ENCODE data around the gene IGFL1. TPM values are rescaled to one million over a fixed set of nuclear protein-coding genes. Genes with fewer than 3 reads are reported as not detected.
"Not testable (repeated sequence)": the region's sequence is repeated elsewhere in the genome, so short reads cannot be mapped to it uniquely, and the experiment has no call there.

Gene IGFL1
- total RNA-seq, 1 donor from 2014 or later = not detected

DNA sequence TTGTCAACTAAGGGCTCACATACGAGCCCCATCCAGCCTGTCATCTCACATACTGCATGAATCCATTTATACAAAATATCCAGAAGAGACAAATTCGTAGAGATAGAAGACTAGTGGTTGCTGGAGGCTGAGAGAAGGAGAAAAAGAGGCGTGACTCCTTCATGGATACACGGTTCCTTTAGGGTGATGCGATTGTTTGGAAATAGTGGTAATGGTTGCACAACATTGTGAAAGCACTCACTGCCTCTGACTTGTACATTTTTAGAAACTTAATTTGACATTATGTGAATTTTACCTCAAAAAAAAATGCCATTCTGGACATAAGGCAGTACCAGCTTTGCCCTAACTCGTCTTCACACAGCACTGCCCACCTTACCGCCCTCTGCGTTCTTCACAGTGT is 27.3 kb downstream of the IGFL1 start:
- peaks cover 8% of the 10 kb centered on the region for H3K27me3 Mint-ChIP-seq
- TF ChIP-seq, protein P1, sequence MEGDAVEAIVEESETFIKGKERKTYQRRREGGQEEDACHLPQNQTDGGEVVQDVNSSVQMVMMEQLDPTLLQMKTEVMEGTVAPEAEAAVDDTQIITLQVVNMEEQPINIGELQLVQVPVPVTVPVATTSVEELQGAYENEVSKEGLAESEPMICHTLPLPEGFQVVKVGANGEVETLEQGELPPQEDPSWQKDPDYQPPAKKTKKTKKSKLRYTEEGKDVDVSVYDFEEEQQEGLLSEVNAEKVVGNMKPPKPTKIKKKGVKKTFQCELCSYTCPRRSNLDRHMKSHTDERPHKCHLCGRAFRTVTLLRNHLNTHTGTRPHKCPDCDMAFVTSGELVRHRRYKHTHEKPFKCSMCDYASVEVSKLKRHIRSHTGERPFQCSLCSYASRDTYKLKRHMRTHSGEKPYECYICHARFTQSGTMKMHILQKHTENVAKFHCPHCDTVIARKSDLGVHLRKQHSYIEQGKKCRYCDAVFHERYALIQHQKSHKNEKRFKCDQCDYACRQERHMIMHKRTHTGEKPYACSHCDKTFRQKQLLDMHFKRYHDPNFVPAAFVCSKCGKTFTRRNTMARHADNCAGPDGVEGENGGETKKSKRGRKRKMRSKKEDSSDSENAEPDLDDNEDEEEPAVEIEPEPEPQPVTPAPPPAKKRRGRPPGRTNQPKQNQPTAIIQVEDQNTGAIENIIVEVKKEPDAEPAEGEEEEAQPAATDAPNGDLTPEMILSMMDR (IDR thresholded peaks at IDR 0.05; ENCODE audit: unreplicated experiment) = no peak
- no peak for DNase-seq (ENCODE audit: low spot score, unreplicated experiment)
- H3K36me3 Mint-ChIP-seq (ENCODE audit: insufficient read depth) = no peaks in the 10 kb centered on the region
- no peaks in the 10 kb centered on the region for H3K9me3 Mint-ChIP-seq (ENCODE audit: low read depth)
- no peak overlapping the region for H3K27ac Mint-ChIP-seq
- peaks cover 3% of the 10 kb centered on the region for H3K4me1 Mint-ChIP-seq (ENCODE audit: low read depth)
- no peak overlapping the region for H3K4me3 Mint-ChIP-seq (ENCODE audit: low read depth)

DNA sequence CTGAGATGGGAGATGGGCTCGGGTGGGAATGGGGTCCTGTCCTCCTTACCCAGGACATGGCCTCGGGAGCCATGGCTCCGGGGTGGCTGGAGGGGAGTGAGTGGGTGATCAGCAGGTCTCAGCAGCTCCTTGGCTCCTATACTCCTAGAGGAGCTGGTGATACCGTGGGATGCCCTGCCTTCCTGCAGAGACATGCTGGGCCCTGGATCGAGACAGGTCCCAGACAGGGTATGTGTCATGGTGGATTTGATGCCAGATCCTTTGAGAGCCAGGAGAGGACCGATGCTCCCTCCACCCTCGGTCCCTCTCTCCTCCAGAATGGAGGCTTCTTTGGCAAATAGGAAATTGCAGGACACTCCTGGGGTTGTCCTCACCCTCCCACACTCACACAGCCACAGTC is 32.0 kb downstream of the IGFL1 start:
- not testable (repeated sequence) for H3K27me3 Mint-ChIP-seq; H3K9me3 Mint-ChIP-seq (ENCODE audit: low read depth); H3K27ac Mint-ChIP-seq; H3K4me1 Mint-ChIP-seq (ENCODE audit: low read depth); DNase-seq (ENCODE audit: low spot score, unreplicated experiment); H3K4me3 Mint-ChIP-seq (ENCODE audit: low read depth); H3K36me3 Mint-ChIP-seq (ENCODE audit: insufficient read depth)

DNA sequence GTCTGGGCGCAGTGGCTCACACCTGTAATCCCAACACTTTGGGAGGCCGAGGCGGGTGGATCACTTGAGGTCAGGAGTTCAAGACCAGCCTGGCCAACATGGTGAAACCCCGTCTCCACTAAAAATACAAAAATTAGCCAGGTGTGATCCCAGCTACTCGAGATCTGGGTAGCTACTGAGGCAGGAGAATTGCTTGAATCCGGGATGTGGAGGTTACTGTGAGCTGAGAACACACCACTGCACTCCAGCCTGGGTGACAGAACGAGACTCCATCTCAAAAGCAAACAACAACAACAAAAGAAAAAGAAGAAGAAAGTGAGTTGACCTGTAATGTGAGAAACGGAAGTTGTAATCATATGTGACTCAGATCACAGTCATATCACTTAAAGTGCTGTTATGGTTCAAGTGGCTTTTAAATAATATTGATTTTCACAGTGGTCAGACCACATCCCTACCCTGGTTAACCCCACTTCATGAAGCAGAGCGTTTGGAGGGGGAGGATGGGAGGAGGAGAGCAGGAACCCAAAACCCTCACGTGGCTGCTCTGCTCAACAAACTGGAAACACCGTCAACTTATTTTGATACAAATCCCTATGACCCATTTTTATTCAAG is 33.2 kb downstream of the IGFL1 start:
- not testable (repeated sequence) for H3K27me3 Mint-ChIP-seq; H3K4me3 Mint-ChIP-seq (ENCODE audit: low read depth); H3K36me3 Mint-ChIP-seq (ENCODE audit: insufficient read depth); H3K9me3 Mint-ChIP-seq (ENCODE audit: low read depth); H3K4me1 Mint-ChIP-seq (ENCODE audit: low read depth); DNase-seq (ENCODE audit: low spot score, unreplicated experiment)
- H3K27ac Mint-ChIP-seq = peak overlapping the region; percentile 16

DNA sequence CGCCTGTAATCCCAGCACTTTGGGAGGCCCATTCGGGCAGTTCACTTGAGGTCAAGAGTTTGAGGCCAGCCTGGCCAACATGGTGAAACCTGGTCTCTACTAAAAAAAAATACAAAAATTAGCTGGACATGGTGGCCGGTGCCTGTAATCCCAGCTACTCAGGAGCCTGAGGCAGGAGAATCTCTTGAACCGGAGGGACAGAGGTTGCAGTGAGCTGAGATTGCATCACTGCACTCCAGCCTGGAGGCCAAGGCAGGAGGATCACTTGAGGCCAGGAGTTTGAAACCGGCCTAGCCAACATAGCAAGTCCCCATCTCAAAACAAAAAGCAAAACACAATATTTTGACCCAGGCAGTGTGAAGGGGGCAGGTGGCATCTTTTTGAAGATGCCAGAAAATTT is 35.3 kb downstream of the IGFL1 start:
- not testable (repeated sequence) for H3K36me3 Mint-ChIP-seq (ENCODE audit: insufficient read depth); H3K9me3 Mint-ChIP-seq (ENCODE audit: low read depth); DNase-seq (ENCODE audit: low spot score, unreplicated experiment); H3K27me3 Mint-ChIP-seq; H3K27ac Mint-ChIP-seq; H3K4me3 Mint-ChIP-seq (ENCODE audit: low read depth)
- peaks cover 12% of the 10 kb centered on the region for H3K4me1 Mint-ChIP-seq (ENCODE audit: low read depth)

DNA sequence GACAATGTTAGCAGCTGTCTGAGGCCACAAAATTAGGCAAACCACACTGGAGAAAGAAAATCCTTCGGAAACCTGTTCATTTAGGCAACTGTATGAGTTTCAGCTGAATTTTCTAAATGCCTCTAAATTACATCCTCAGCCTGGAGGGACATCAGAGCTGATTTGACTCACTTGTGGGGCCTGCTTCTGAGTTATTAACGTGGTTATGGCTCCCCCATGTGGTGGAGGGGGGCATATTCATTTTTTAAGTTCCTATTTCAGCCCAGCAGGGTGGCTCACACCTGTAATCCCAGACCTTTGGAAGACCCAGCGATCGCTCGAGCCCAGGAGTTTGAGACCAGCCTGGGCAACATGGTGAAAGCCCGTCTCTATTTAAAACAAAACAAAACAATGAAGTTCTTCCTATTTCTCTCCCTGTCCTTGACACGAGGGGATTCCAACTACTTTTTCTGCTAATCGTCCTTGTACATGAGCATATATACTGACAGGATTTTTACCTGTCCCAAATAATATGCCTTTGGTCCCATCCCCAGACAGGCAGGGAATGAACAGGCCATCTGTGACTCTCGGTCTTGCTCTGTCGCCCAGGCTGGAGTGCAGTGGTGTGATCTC is 35.8 kb downstream of the IGFL1 start:
- H3K4me3 Mint-ChIP-seq (ENCODE audit: low read depth) = no peak overlapping the region
- H3K27me3 Mint-ChIP-seq = peaks cover 2% of the 10 kb centered on the region
- H3K4me1 Mint-ChIP-seq (ENCODE audit: low read depth) = peaks cover 14% of the 10 kb centered on the region
- H3K36me3 Mint-ChIP-seq (ENCODE audit: insufficient read depth) = no peaks in the 10 kb centered on the region
- no peaks in the 10 kb centered on the region for H3K9me3 Mint-ChIP-seq (ENCODE audit: low read depth)
- TF ChIP-seq, protein P1 (IDR thresholded peaks at IDR 0.05; ENCODE audit: unreplicated experiment) = peak; percentile 92
- peak overlapping the region; percentile 78 for H3K27ac Mint-ChIP-seq
- peak; percentile 66 for DNase-seq (ENCODE audit: low spot score, unreplicated experiment)

DNA sequence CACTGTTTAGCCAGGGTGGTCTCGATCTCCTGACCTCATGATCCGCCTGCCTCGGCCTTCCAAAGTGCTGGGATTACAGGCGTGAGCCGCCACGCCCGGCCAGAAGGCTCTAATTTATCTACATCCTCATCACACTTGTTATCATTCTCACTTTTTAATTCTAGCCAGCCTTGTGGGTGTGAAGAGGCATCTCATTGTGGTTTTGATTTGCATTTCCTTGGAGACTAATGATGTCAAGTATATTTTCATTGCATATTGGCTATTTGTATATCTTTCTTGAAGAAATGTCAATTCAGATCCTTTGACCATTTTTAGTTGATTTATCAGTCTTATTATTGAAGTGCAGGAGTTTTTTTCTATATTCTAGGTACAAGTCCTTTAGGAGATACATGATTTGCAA is 39.6 kb downstream of the IGFL1 start:
- Mint-ChIP-seq H3K27me3 (no peaks in the 10 kb centered on the region), H3K9me3 (ENCODE audit: low read depth) (no peaks in the 10 kb centered on the region), H3K4me1 (ENCODE audit: low read depth) (peaks cover 31% of the 10 kb centered on the region), H3K27ac (no peak overlapping the region), H3K36me3 (ENCODE audit: insufficient read depth) (no peaks in the 10 kb centered on the region), H3K4me3 (ENCODE audit: low read depth) (no peak overlapping the region)
- TF ChIP-seq, protein P1 (IDR thresholded peaks at IDR 0.05; ENCODE audit: unreplicated experiment) = no peak
- DNase-seq (ENCODE audit: low spot score, unreplicated experiment) = no peak

Measured in progenitor cell of endocrine pancreas (in vitro differentiated cells).